PFSK-1 (cell line): ENCODE measurements around the gene NIPA2.

ENCODE experiments used
- FOXP2 ChIP-seq: optimal IDR thresholded peaks from 2 replicates; pipeline ENCODE3; 2011; ENCODE audit warnings: borderline replicate concordance, control low read depth, inconsistent platforms; ENCODE audit not compliant: insufficient read depth; ENCODE audit errors: extremely low read length, extremely low read depth
- POLR2AphosphoS5 ChIP-seq: IDR thresholded peaks from 2 replicates; pipeline ENCODE4 v1.6.1; 2012; ENCODE audit warnings: low read depth, mild to moderate bottlenecking, control low read depth, low read length, moderate library complexity
- SIN3A ChIP-seq: IDR thresholded peaks from 2 replicates; pipeline ENCODE4 v1.6.1; 2012; ENCODE audit warnings: mild to moderate bottlenecking, low read length, moderate library complexity, borderline replicate concordance; ENCODE audit not compliant: insufficient read depth
- TAF1 ChIP-seq: IDR thresholded peaks from 2 replicates; pipeline ENCODE4 v1.6.1; 2012; ENCODE audit warnings: low read length, control low read depth, borderline replicate concordance; ENCODE audit not compliant: insufficient read depth
- TF ChIP-seq, protein P1 (sequence below), 2 experiments: IDR thresholded peaks; 2 replicates each; pipeline versions ENCODE4 v1.6.1 to v1.8.0; 2011 to 2012; ENCODE audit warnings: low read depth in 2 of 2, low read length in 2 of 2, control low read depth in 1 of 2, inconsistent platforms in 1 of 2, mild to moderate bottlenecking in 1 of 2, moderate library complexity in 1 of 2; ENCODE audit not compliant: insufficient read depth in 1 of 2

Gene NIPA2

DNA sequence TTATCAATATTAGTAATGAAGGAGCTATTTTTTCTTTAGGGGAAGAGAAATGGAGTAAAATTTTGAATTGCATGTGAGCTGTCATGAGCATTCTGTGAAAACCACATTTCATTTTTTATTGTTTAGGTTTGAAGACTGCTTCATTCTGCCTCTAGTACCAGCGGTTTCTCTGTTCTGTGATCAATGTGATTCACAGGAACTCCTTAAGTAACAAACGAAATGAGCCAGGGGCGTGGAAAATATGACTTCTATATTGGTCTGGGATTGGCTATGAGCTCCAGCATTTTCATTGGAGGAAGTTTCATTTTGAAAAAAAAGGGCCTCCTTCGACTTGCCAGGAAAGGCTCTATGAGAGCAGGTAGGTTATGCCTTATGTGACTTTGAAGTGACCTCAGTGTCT, 13.0 kb downstream of the NIPA2 start:
- TF ChIP-seq POLR2AphosphoS5 (no peak), TAF1 (no peak), SIN3A (no peak), FOXP2 (no peak)
- TF ChIP-seq, protein P1, sequence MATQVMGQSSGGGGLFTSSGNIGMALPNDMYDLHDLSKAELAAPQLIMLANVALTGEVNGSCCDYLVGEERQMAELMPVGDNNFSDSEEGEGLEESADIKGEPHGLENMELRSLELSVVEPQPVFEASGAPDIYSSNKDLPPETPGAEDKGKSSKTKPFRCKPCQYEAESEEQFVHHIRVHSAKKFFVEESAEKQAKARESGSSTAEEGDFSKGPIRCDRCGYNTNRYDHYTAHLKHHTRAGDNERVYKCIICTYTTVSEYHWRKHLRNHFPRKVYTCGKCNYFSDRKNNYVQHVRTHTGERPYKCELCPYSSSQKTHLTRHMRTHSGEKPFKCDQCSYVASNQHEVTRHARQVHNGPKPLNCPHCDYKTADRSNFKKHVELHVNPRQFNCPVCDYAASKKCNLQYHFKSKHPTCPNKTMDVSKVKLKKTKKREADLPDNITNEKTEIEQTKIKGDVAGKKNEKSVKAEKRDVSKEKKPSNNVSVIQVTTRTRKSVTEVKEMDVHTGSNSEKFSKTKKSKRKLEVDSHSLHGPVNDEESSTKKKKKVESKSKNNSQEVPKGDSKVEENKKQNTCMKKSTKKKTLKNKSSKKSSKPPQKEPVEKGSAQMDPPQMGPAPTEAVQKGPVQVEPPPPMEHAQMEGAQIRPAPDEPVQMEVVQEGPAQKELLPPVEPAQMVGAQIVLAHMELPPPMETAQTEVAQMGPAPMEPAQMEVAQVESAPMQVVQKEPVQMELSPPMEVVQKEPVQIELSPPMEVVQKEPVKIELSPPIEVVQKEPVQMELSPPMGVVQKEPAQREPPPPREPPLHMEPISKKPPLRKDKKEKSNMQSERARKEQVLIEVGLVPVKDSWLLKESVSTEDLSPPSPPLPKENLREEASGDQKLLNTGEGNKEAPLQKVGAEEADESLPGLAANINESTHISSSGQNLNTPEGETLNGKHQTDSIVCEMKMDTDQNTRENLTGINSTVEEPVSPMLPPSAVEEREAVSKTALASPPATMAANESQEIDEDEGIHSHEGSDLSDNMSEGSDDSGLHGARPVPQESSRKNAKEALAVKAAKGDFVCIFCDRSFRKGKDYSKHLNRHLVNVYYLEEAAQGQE (IDR thresholded peaks at IDR 0.05; ENCODE audit: insufficient read depth in 1 of 2, low read depth in 2 of 2, low read length in 2 of 2): no peak

DNA sequence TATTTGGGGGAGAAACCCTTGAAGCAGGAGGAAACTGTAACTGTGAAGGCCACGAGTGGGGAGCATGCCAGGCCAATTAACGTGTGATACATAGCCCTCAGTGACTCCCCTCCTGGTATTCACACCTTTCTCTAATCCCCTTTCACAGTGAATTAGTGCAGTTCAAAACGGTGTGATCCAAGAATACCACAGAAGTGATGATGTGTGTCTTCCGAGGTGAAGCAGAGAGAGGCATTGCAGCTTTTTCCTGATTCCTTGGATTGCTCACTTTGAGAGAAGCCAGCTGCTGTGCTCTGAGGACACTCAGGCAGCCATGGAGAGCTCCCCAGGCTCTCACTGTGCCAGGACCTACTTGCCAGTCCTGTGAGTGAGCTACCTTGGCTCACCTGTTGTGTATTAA, 17.3 kb downstream of the NIPA2 start:
- TF ChIP-seq FOXP2 (no peak), POLR2AphosphoS5 (no peak), TAF1 (no peak), SIN3A (no peak)
- TF ChIP-seq, protein P1 (IDR thresholded peaks at IDR 0.05; ENCODE audit: insufficient read depth in 1 of 2, low read depth in 2 of 2, low read length in 2 of 2): no peak

DNA sequence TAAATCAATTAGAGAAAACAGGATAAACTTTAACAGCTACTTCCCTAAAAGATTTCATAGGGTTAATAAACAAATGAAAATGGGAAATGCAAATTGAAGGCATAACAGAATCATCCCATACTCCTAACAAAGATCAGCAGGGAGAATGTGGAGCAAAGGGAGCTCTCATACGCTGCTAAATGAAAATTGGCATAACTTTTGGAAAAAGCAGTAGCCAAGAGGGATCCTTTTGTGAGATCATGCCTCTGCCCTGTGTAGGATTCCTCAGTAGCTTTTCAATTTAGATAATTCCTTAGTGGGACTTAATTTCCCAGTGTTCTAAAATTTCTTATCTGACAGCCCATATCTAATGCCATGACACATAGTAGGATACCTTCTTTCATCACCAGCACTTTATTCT, 18.2 kb downstream of the NIPA2 start:
- TF ChIP-seq SIN3A (no peak), POLR2AphosphoS5 (no peak), TAF1 (no peak), FOXP2 (no peak)
- TF ChIP-seq, protein P1 (IDR thresholded peaks at IDR 0.05; ENCODE audit: insufficient read depth in 1 of 2, low read depth in 2 of 2, low read length in 2 of 2): no peak

DNA sequence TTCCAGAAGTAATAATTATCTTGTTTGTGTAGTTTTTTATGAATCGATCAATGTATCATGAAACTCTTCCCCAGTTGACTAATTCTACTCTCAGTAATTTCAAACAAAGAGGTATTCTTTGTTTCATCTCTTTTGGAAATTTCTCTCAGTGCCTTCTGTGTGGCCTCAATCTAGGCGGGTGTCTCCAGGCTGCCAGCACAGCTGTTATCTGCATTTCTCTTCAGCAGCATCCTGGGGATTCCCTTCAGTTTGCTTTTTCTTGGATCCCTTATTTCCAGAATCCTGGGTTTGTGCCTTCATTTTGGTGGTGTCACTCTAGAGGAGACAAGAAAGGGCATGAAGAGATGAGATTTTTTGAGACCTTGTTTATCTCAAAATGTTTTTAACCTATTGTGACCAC, 22.7 kb downstream of the NIPA2 start:
- no peak for TF ChIP-seq TAF1

DNA sequence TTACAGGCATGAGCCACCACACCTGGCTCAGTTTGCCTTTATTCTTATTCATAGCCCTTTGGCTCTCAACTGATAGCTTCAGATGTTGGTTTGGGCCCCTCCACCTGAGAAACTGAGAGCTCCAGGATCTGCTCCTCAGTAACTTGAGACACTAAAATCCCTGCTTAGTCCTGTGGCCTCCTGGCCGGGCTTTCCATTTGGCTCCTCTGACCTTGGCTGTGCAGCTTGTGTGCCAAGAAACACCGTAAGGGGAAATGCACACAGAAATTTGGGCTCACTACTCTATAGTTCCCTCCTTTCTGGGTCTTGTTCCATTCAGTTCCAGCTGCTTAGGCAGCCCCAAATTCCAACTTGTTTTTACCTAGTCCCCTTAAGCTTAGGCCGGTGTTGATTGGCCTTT, 24.9 kb downstream of the NIPA2 start:
- TF ChIP-seq, protein P1 (IDR thresholded peaks at IDR 0.05; ENCODE audit: insufficient read depth in 1 of 2, low read depth in 2 of 2, low read length in 2 of 2): no peak
- no peak for TF ChIP-seq FOXP2
- no peak for TF ChIP-seq TAF1
- no peak for TF ChIP-seq POLR2AphosphoS5
- TF ChIP-seq SIN3A: no peak
